Mucosa of descending colon (tissue), 3 donors: Measurements from ENCODE around the gene ZWILCH. TPM values are rescaled to one million over a fixed set of nuclear protein-coding genes. Genes with fewer than 3 reads are reported as not detected.

Experiments
- ATAC-seq: fragments of 200-7000 bp; cut with Tn5 transposase; one replicate; pipeline ENCODE4 v1.9.1; 2020; ENCODE audit warnings: mild to moderate bottlenecking, moderate library complexity
- DNase-seq, 3 donors: peaks; one replicate each; pipeline ENCODE4 v3.0.0-alpha.2; 2020
- H3K36me3 ChIP-seq: fragments of 200-600 bp; one replicate; pipeline ENCODE4 v1.8.0; 2021; ENCODE audit warnings: low read depth, mild to moderate bottlenecking
- H3K4me1 ChIP-seq: fragments of 200-600 bp; one replicate; pipeline ENCODE4 v1.8.0; 2021; ENCODE audit warnings: low read depth, mild to moderate bottlenecking
- H3K4me3 ChIP-seq: fragments of 200-600 bp; one replicate; pipeline ENCODE4 v1.8.0; 2021; ENCODE audit warnings: mild to moderate bottlenecking
- H3K9me3 ChIP-seq: fragments of 200-600 bp; one replicate; pipeline ENCODE4 v1.8.0; 2021; ENCODE audit warnings: mild to moderate bottlenecking
- intact Hi-C, 2 donors: fragments of 100-400 bp; cut with DNase I in 1 of 2; cut with micrococcal nuclease in 1 of 2; formaldehyde crosslinking; loops; one replicate each; pipeline versions ENCODE4 v1.11.0 to v1.11.1; 2022; cut with DNase I, micrococcal nuclease
- total RNA-seq, 3 donors: library from RNA; stranded (reverse); fragmentation: NEBNext Ultra II Directional in 2 of 3; extraction: Animal tissue kit (Norgen Biotek cat#: 25700) in 2 of 3; gene quantifications; one replicate each; pipeline versions ENCODE4 v1.2.1 to v1.2.4, GENCODE V29; 2021 to 2023
- TF ChIP-seq, protein P1 (sequence below): fragments of 200-600 bp; IDR thresholded peaks from one replicate; pipeline ENCODE4 v1.8.0; 2022; ENCODE audit warnings: antibody characterized with exemption, mild to moderate bottlenecking
- donor health status: DM: no; HTN: no; CAD: no; lungs with moderate emphysema.
- donor health status: DM: no; HTN: no; CAD: no.
- donor health status: DM: no; HTN: yes; CAD: no.

Gene ZWILCH
- total RNA-seq, 3 donors from 2014 or later, result 4.8 to 11.7 (median 5.8) TPM

DNA sequence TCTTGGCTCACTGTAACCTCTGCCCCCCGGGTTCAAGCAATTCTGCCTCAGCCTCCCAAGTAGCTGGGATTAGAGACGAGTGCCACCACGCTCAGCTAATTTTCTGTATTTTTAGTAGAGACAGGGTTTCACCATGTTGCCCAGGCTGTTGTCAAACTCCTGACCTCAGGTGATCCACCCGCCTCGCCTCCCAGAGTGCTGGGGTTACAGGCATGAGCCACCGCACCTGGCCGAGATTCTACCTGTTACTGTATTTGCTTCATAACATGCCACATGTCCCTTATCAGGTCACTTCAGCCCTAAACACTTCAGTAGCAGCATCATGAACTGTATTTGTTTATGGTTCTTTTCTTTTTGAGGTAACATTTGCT is 68.2 kb downstream of the ZWILCH start:
- intact Hi-C loops, result no loop called here
- ATAC-seq (no peak), DNase-seq (no peak)
- H3K9me3 ChIP-seq, result no peaks in the 10 kb centered on the region
- no peaks in the 10 kb centered on the region for H3K4me1 ChIP-seq
- TF ChIP-seq, protein P1, sequence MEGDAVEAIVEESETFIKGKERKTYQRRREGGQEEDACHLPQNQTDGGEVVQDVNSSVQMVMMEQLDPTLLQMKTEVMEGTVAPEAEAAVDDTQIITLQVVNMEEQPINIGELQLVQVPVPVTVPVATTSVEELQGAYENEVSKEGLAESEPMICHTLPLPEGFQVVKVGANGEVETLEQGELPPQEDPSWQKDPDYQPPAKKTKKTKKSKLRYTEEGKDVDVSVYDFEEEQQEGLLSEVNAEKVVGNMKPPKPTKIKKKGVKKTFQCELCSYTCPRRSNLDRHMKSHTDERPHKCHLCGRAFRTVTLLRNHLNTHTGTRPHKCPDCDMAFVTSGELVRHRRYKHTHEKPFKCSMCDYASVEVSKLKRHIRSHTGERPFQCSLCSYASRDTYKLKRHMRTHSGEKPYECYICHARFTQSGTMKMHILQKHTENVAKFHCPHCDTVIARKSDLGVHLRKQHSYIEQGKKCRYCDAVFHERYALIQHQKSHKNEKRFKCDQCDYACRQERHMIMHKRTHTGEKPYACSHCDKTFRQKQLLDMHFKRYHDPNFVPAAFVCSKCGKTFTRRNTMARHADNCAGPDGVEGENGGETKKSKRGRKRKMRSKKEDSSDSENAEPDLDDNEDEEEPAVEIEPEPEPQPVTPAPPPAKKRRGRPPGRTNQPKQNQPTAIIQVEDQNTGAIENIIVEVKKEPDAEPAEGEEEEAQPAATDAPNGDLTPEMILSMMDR, result no peak
- no peaks in the 10 kb centered on the region for H3K36me3 ChIP-seq
- H3K4me3 ChIP-seq, result no peak overlapping the region

DNA sequence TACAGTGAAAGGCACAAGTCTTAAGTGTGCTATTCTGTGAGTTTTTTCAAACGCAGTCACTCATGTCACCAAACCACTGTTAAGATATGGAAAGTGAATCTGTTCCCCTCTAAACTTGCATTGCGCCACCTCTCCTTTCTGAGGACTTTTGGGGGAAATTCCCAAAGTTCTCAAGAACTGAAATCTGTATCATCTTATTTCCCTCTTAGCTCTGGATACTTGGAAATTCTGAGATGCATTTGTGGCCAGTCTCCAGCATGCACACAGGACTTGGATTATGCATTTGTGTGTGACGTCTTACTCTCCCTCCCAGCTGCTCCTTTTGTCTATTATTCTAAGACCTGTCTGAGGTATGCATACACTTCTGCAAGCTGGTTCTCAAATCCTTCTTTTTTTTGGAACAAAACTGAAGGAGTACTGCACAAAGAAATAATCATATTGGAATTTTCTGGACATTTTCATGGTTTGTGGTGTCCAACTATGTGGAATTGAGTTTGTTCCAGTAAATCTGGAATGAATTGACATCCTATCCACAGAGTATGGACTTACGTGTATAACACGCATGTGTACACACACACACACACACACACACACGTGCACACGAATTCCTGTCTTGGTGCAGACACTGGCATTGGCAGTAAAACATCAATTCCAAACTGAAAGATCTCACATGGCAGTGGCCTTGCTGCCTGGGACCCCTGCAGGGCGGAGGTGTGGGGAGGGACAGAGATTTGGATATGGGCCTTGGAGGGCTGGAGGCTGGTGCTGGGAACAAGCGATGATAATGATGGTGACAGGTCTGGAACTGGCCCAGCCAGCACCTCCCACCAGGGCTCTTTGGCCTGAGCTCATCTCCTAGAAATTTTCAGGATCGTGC is 68.8 kb downstream of the ZWILCH start:
- Histone ChIP-seq H3K4me3 (no peak overlapping the region), H3K36me3 (no peaks in the 10 kb centered on the region), H3K4me1 (no peaks in the 10 kb centered on the region), H3K9me3 (no peaks in the 10 kb centered on the region)
- DNase-seq (no peak), ATAC-seq (no peak)
- TF ChIP-seq, protein P1, result no peak
- intact Hi-C loops, result no loop called here

DNA sequence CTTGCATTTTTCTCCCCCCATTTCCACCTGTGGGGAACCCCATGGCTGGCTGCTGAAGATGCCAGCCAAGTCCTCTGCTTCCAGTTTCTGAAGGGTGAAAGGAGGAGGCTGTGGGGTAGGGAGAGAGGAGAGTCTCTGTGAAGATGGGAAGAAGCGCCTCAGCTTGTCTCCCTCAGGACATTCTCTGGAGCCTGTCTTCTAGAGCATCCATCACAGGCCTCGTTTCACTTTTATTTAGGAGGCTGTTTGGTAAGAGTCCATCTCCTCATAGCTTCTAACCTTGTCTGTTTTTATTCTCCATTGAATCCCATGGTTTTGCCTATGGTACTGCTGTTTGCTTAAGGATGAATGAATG is 69.4 kb downstream of the ZWILCH start:
- Histone ChIP-seq H3K9me3 (no peaks in the 10 kb centered on the region), H3K36me3 (no peaks in the 10 kb centered on the region), H3K4me1 (no peaks in the 10 kb centered on the region), H3K4me3 (no peak overlapping the region)
- TF ChIP-seq, protein P1, result no peak
- intact Hi-C loops, result no loop called here
- DNase-seq (no peak), ATAC-seq (no peak)

DNA sequence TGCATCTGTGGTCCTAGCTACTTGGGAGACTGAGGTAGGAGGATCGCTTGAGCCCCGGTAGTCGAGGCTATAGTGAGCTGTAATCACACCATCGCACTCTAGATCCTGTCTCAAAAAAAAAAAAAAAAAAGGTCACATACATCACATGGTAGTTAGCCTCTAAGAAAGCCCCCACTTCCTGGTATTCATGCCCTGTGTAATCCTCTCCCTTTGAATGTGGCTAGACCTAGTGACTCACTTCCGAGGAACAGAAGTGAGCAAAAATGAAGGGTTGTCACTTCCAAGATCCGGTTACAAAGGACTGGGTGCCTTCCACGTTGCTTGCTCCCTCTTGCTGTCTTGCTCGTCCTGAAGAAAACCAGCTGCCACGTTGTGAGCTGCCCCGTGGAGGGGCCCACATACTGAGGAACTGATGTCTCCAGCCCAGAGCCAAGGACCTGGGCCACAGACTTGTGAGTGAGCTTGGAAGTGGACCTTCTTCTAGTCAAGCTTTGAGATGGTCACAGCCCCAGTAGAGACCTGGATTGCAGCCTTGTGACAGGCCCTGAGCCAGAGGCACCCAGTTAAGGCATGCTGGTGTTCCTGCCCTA is 73.3 kb downstream of the ZWILCH start:
- ATAC-seq (no peak), DNase-seq (no peak)
- no peaks in the 10 kb centered on the region for H3K4me1 ChIP-seq
- no peaks in the 10 kb centered on the region for H3K9me3 ChIP-seq
- TF ChIP-seq, protein P1, result no peak
- H3K36me3 ChIP-seq, result no peaks in the 10 kb centered on the region
- intact Hi-C loops, result no loop called here
- H3K4me3 ChIP-seq, result no peak overlapping the region

DNA sequence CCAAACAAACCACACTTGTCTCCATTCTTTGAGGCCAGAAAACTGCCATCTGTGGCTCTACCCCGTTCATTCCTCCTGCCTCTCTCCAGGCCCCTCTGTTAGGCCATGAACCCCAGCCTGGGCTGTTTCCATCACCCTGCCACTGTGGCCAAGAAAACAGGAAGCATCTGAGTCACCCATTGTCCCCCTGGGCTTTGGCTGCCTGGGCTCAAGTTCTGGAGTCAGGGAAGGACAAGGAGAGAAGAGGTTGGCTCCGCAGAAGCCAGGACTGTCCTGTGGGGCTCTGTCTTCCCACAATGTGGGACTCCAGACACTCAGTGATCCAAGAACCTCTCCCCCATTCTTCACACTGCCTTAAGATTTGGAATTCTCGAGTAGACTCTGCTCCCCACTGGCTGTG is 75.5 kb downstream of the ZWILCH start:
- ATAC-seq, result no peak
- DNase-seq, result no peak
- Histone ChIP-seq H3K4me3 (no peak overlapping the region), H3K4me1 (no peaks in the 10 kb centered on the region), H3K9me3 (no peaks in the 10 kb centered on the region), H3K36me3 (no peaks in the 10 kb centered on the region)
- TF ChIP-seq, protein P1, result no peak
- intact Hi-C loops, result no loop called here
